Keratinocyte (primary cell): ENCODE data around the gene GALNT13. TPM values are rescaled to one million over a fixed set of nuclear protein-coding genes. Genes with fewer than 3 reads are reported as not detected.

ENCODE experiments used
- DNase-seq: peaks from one replicate; pipeline ENCODE4 v3.0.0-alpha.2; 2011; ENCODE audit warnings: low read depth, missing footprints, low spot score
- FAIRE-seq: peaks from 2 replicates; lab custom pipeline; 2011; peaks lifted over from hg19 to GRCh38; lab: Jason Lieb, UNC
- H2AFZ ChIP-seq: 2 replicates; pipeline ENCODE4 v1.6.0; 2012; ENCODE audit warnings: low read length, control low read depth, inconsistent platforms; ENCODE audit not compliant: control insufficient read depth
- H3K27ac ChIP-seq: 2 replicates; pipeline ENCODE4 v1.5.1; 2011; ENCODE audit warnings: low read length; ENCODE audit not compliant: control insufficient read depth, insufficient read depth
- H3K27me3 ChIP-seq: 3 replicates; pipeline ENCODE4 v1.6.0; 2011; ENCODE audit warnings: low read length; ENCODE audit not compliant: control insufficient read depth, insufficient read depth; ENCODE audit errors: extremely low read depth
- H3K36me3 ChIP-seq, 2 experiments: 2 replicates in 1 of 2; 3 replicates in 1 of 2; pipeline ENCODE4 v1.5.1; 2011; ENCODE audit warnings: low read length in 2 of 2, mild to moderate bottlenecking in 1 of 2; ENCODE audit not compliant: control insufficient read depth in 2 of 2, insufficient read depth in 2 of 2; ENCODE audit errors: extremely low read depth in 1 of 2
- H3K4me1 ChIP-seq: 3 replicates; pipeline ENCODE4 v1.5.1; 2011; ENCODE audit warnings: low read length; ENCODE audit not compliant: control insufficient read depth, insufficient read depth; ENCODE audit errors: extremely low read depth
- H3K4me2 ChIP-seq: 3 replicates; pipeline ENCODE4 v1.6.0; 2011; ENCODE audit warnings: low read depth, low read length; ENCODE audit not compliant: control insufficient read depth, insufficient read depth; ENCODE audit errors: extremely low read depth
- H3K4me3 ChIP-seq, 3 experiments: fragments of 200-600 bp in 1 of 3; sonication (generic) in 1 of 3; 2 replicates in 2 of 3; 3 replicates in 1 of 3; pipeline ENCODE4 v1.5.1; 2011 to 2016; ENCODE audit warnings: low read length in 3 of 3, mild to moderate bottlenecking in 3 of 3, control low read depth in 2 of 3, inconsistent platforms in 1 of 3, low read depth in 1 of 3, mixed read lengths in 1 of 3, mixed run types in 1 of 3, moderate library complexity in 1 of 3; ENCODE audit not compliant: control insufficient read depth in 2 of 3, insufficient read depth in 2 of 3; ENCODE audit errors: extremely low read depth in 1 of 3
- H3K79me2 ChIP-seq: 2 replicates; pipeline ENCODE4 v1.6.0; 2012; ENCODE audit warnings: low read length; ENCODE audit not compliant: control insufficient read depth, insufficient read depth
- H3K9ac ChIP-seq: 3 replicates; pipeline ENCODE4 v1.6.0; 2011; ENCODE audit warnings: low read length; ENCODE audit not compliant: control insufficient read depth, insufficient read depth; ENCODE audit errors: extremely low read depth
- H3K9me1 ChIP-seq: 3 replicates; pipeline ENCODE4 v1.6.0; 2011; ENCODE audit warnings: low read length; ENCODE audit not compliant: control insufficient read depth, insufficient read depth; ENCODE audit errors: extremely low read depth
- H3K9me3 ChIP-seq: 2 replicates; pipeline ENCODE4 v1.5.1; 2012; ENCODE audit warnings: low read depth, low read length; ENCODE audit not compliant: control insufficient read depth
- H4K20me1 ChIP-seq: 3 replicates; pipeline ENCODE4 v1.6.0; 2011; ENCODE audit warnings: low read length; ENCODE audit not compliant: control insufficient read depth, insufficient read depth; ENCODE audit errors: extremely low read depth
- CTCF ChIP-seq, 3 experiments: IDR thresholded peaks in 1 of 3; conservative IDR thresholded peaks in 1 of 3; optimal IDR thresholded peaks in 1 of 3; 2 replicates in 2 of 3; 3 replicates in 1 of 3; pipeline versions ENCODE3 to v1.5.1; 2011; ENCODE audit warnings: low read length in 3 of 3, mild to moderate bottlenecking in 3 of 3, moderate library complexity in 2 of 3, control low read depth in 1 of 3, inconsistent platforms in 1 of 3; ENCODE audit not compliant: insufficient read depth in 2 of 3; ENCODE audit errors: extremely low read depth in 1 of 3
- EZH2 ChIP-seq: IDR thresholded peaks from one replicate; pipeline ENCODE4 v1.6.1; 2012; ENCODE audit warnings: inconsistent platforms, mild to moderate bottlenecking, low read length, moderate library complexity
- dilution Hi-C: fragments of 300-500 bp; cut with MboI; formaldehyde crosslinking; loops from one replicate; pipeline ENCODE4 v1.7.0; 2020; ENCODE audit warnings: low sequenced_read_pairs; ENCODE audit not compliant: extremely low pct_ligation_motif_present
- polyA plus RNA-seq, 5 experiments: library from polyadenylated mRNA; depleted of rRNA in 3 of 5; stranded (reverse) in 3 of 5; stranded (forward) in 1 of 5; unstranded in 1 of 5; fragments of >200 nt; gene quantifications; 1 replicate in 1 of 5; 2 replicates in 3 of 5; 3 replicates in 1 of 5; pipeline versions ENCODE4 v1.2.1 to v1.2.3, GENCODE V29; 2011 to 2012; ENCODE audit warnings: missing spikeins in 2 of 5, low read depth in 1 of 5, low replicate concordance in 1 of 5

The GALNT13 gene
- polyA plus RNA-seq, 1 donor (not counting 4 experiments of a cell fraction or from before 2014, with no cell fraction given): not detected

GRCh38 chr2:154361276-154361675 lies 489.6 kb downstream of the GALNT13 start:
- FAIRE-seq (no peak), DNase-seq (no peak)
- Histone ChIP-seq H3K36me3 (no peaks in the 10 kb centered on the region), H3K9ac (no peak overlapping the region), H4K20me1 (no peaks in the 10 kb centered on the region), H3K27ac (no peak overlapping the region), H3K79me2 (no peaks in the 10 kb centered on the region), H2AFZ (no peak overlapping the region), H3K27me3 (no peaks in the 10 kb centered on the region), H3K4me2 (no peak overlapping the region), H3K4me1 (no peaks in the 10 kb centered on the region), H3K4me3 (no peak overlapping the region), H3K9me1 (no peaks in the 10 kb centered on the region), H3K9me3 (no peaks in the 10 kb centered on the region)
- TF ChIP-seq CTCF (optimal IDR thresholded peaks at IDR 0.05 in 1 of 3, IDR thresholded peaks at IDR 0.05 in 1 of 3, conservative IDR thresholded peaks at IDR 0.05 in 1 of 3; ENCODE audit: extremely low read depth in 1 of 3, insufficient read depth in 2 of 3, low read length in 3 of 3): no peak
- dilution Hi-C loops: no loop called here

- dilution Hi-C loops: no loop called here
- H3K4me2 ChIP-seq: no peak overlapping the region
- H3K79me2 ChIP-seq: no peaks in the 10 kb centered on the region
- no peaks in the 10 kb centered on the region for H3K27me3 ChIP-seq
- H4K20me1 ChIP-seq: no peaks in the 10 kb centered on the region
- H3K4me1 ChIP-seq: no peaks in the 10 kb centered on the region
- no peaks in the 10 kb centered on the region for H3K9me3 ChIP-seq
- H3K9me1 ChIP-seq: no peaks in the 10 kb centered on the region
- no peak overlapping the region for H3K27ac ChIP-seq
- FAIRE-seq (no peak), DNase-seq (no peak)
- H2AFZ ChIP-seq: no peak overlapping the region
- no peak overlapping the region for H3K4me3 ChIP-seq
- no peak overlapping the region for H3K9ac ChIP-seq
- H3K36me3 ChIP-seq: no peaks in the 10 kb centered on the region
- TF ChIP-seq CTCF (optimal IDR thresholded peaks at IDR 0.05 in 1 of 3, IDR thresholded peaks at IDR 0.05 in 1 of 3, conservative IDR thresholded peaks at IDR 0.05 in 1 of 3; ENCODE audit: extremely low read depth in 1 of 3, insufficient read depth in 2 of 3, low read length in 3 of 3): no peak
- TF ChIP-seq EZH2: no peak
These were observed 496.4 kb downstream of the GALNT13 start for GRCh38 chr2:154368153-154368552.
